Kidney capillary endothelial cell (primary cell): Measurements from ENCODE around the gene HSFX4.
"Not testable (repeated sequence)": the region's sequence is repeated elsewhere in the genome, so short reads cannot be mapped to it uniquely, and the experiment has no call there.

ENCODE experiments used
- DNase-seq: peaks from one replicate; pipeline ENCODE4 v3.0.0-alpha.2; 2018; ENCODE audit warnings: low spot score

The HSFX4 gene

DNA sequence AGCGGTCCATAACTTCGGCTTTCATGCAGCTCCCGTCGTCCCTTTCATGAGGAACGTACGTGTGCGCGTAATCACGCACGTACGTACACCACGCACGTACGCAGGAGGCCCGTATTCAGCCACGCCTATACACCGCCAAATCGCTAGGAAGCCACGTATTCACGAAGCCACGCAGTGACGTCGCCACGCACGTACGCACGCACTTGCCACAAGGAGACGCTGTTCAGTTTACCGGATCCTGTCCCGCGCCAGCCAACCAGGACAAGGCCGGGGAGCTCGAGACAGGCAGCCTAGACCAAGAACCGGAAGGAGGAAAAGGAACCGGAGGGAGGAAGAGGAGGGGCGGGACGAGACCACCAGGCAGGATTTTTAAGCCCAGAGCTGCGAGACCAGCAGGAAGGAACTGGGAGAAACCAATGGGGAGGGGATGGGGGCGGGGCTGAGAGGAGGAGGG, 9.1 kb downstream of the HSFX4 start, which contains the start of gene EOLA2:
Gene EOLA2 (minus strand): TSS at position 65 of the 454 bp plus-strand sequence. CDS start 4,617 bp downstream, outside the sequence.
- DNase-seq, result peak; percentile 78

DNA sequence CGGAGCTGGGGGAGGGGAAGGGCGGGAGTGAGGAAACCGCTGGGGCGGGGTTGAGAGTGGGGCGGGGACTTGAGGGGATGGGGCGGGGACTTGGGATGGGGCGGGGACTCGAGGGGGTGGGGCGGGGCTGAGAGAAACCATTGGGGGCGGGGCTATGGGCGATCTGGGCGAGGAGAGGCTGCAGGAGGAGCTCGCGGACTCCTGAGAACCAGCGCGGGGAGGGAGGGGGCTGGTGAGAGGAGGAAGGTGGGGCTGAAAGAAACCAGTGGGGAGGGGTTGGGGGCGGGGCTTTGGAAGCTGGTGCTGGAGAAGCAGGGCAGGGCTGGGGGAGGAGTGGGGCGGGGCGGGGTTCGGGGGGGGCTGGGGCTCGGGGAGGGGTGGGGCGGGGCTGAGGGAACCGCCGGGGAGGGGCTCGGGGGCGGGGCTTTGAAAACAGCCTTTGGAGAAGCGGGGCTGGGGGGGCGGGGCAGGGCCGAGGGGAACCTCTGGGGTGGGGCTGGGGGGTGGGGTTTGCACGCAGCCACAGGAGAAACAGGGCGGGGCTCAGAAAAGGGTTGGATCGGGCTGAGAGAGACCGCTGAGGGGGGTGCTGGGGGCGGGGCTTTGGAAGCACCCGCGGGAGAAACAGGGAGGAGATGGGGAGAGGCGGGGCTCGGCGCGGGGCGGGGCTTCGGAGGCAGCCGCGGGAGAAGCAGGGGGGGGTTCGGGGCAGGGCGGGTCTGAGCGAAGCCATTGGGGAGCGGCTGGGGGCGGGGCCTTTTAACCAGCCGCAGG, 9.7 kb downstream of the HSFX4 start:
- peak; percentile 76 for DNase-seq

DNA sequence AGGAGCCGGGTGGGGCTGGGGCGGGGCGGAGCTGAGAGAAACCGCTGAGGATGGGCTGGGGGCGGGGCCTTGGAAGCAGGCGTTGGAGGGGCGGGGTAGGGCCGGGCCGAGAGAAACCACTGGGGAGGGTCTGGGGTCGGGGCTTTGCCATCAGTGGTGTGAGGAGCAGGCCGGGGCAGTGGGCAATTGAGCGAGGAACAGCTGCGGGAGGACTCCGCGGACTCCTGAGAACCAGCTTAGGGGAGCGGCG, 10.2 kb downstream of the HSFX4 start:
- no peak for DNase-seq

DNA sequence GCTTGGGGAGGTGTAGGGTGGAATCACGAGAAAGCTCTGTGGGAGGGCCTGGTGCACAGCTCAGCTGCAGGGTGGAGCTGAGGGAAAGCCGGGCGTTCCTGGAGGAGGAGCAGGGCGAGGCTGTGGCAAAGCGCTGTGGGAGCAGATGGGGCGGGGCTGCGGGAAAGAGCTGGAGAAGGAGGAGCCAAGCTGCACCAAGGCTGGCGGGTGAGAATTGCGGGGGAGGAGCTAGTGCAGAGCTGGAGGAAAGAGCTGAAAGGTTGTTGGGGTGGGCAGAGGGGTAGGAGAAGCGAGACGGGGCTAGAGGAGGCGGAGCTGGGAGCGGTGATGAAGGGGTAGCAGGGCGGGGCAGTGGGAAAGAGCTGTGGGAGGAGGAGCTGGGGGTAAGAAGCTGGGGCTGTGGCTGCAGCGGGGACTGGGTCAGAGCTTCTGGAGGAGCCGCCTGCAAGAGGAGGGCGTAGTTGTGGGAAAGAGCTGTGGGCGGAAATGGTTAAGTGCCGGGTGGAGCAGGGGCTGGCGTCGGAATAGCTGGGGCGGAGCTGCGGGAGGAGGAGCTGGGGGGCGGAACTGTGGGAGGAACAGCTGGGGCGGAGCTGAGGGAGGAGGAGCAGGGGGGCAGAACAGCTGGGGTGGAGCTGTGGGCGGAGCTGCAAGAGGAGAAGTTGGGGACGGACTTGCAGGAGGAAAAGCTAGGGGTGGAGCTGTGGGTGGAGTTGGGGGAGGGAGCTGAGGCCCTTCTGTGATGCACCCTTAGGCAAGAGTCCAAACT, 10.7 kb downstream of the HSFX4 start:
- peak; percentile 86 for DNase-seq

DNA sequence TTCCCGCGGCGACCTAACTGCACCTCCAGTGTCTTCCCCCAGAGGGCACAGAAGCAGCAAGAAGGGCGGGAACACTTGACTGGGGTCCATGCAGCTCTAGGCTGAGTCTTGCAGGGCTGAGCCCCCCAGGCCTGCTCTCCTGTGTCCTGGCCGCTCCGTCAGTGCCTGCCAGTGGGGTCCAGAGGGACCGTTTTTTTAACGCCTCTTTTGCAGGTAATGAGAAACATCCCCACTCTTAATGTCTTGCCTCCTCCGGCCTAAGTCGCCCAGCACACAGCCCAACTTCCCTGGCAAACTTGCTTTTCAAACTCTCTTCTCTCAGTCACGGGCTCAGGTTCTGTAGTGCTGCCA, 11.3 kb downstream of the HSFX4 start:
- DNase-seq, result not testable (repeated sequence)

DNA sequence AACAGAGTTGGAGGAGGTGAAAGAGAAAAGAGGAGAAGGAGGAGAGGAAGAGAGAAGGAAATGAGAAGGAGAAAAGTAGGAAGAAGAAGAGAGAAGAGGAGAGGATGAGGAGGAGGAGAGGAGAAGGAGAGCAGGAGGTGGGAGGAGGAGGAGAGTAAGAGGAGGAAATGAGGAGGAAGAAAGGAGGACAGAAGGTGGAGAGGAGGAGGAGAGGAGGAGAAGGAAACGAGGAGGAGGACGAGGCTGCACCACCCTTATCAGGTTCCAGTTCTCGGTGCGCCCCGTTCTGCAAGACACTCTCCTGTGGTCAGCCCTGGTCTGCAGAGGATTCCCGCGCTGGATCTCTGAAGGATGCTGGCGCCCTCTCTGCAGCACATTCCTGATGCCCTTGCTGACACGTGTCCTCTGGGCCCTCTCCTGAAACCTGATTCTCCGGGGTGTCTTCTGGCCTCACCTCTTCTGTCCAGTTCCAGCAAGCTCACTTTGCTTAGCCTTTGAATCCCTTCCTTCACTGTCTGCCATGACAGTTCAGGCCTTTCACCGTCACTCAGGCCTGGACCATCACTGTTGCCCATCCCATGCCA, 15.8 kb downstream of the HSFX4 start:
- DNase-seq, result not testable (repeated sequence)

DNA sequence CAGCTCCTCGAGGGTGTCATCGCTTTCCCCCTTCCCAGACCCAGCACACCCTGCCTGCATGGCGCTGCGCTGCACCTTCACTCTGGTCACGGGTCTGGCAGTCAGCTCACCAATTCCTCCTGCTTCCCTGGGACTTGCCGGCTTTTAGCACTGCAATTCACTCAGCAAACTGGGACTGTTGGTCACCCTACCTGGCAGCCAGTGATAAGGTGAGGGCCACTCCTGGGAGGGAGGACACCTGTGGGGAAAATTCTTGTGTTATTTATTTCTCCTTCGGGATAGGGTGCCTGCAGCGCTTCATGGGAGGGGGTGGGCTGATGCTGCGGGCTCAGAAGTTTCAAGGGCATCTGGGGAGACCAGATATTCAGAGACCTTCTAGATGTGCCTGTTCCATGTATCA, 16.4 kb downstream of the HSFX4 start:
- not testable (repeated sequence) for DNase-seq

DNA sequence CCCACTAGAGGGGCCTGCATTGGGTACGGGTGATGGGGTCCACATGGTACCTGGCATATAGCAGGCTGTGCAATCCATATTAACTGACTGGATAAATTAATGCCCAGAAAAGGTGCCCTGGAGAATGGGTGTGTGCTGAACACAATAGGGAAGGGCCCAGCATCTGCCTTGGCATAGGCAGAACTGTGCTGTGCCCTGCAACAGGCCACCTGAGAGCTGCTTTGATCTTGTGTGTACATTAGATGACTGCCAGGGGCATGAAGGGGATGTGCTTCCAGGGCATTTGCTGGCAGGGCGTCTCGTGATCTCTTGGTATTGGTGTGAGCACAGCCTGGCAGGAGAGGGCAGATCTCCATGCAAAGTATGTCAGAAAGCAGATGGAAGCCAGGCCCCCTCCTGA, 17.6 kb downstream of the HSFX4 start:
- DNase-seq, result not testable (repeated sequence)

DNA sequence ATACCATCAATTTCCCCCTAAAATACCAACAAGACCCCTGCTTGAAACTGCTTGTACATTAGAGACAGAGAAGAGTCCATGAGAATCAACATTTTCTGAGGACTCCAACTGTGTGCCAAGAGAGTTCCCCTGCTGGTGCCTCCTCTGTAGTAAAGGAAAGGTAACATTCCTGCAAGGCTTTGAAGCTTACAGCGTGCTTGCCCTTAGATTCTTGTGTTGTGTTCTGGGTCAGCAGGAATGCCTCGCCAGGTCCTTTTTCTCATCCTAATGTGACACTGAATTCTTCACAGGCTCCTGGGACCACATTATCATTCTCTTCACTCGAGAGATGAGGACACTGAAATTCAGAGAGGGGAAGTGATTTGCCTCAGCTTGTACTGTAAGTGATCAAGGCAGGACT, 18.6 kb downstream of the HSFX4 start:
- DNase-seq, result no peak

DNA sequence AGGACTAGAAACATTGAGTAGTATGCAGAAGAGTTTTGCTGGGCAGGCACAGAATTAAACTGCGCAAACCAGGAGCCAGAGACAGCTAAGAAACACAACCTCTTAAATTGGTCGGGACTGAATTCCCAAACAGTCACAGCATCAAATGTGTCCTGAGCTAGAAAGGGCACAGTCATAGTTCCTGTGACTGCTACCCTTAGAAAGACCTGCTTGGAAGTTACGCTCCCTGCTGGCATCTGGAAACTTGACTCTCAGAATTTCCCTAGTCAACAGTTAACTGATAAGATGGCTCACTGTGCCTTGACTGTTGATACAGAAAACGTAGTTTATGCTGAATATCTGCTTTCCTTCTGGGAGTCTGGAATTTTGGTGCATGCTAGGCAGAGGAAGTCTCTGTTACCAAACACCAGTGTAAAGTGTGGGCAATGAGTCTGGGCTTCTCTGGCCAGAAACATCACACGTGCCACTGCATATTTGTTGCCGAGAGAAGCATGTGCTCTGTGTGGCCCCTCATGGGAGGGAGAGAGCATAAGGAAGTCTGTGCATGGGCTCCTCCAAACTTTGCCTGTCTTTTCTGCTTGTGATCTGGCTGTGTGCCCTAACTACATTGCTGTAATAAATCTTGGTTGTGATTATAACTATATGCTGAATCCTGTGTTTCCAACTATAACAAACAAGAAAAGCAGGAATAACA, 20.5 kb downstream of the HSFX4 start:
- no peak for DNase-seq

DNA sequence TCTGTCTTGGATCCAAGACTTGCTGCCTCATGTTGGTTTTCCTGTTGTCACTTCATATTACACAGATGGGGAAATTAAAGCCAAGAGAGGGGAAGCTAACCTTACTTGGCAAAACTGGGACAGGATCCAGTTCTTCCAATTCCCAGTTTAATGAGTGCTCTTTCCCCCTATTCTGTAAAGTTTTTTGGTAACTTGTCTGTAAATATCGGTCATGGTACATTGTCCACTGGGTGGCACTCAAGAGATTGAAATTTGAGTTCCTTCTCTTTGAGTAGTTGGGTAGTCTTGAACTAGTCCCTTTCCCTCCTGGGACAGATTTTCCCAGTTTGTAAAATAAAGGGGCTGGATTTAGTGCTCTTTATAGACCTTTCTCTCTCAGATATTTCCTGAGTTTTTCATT, 21.3 kb downstream of the HSFX4 start:
- peak; percentile 22 for DNase-seq

DNA sequence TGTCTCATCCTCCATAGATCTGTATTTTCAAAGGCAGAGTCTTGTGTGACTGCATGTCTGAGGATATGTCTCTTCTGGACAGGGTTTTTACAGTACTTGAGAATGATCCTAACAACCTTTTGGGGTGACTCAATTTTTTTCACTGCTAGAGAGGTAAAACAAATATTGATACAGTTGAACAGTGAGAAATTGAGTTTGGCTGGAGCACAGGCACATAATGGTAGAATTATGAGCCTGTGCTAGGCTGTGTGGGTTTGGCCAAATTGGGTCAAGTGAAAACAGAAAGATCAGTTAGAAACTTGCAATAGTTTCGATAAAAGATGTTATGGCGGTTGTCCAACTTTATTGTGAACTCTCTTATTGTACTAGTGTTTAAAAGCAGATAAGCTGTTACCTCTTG, 32.2 kb downstream of the HSFX4 start:
- no peak for DNase-seq

DNA sequence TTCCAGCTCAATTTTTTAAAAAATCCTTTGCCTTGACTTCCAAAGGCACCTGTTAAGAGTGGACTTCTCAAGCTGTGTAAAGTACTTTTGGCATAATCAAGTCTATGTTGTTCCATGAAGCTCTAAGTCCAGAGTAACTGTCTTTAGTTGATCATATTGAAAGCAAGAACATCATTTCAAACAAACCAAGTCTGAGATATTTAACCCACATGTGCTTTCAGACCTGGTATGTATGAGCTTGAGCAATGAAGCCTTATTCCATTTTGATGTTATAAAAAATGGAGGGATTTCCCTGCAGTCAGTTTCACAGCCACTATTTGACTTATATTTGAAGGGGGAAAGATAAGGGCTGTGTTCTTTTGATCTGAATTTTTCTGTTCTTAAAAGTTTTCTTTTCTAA, 32.6 kb downstream of the HSFX4 start:
- DNase-seq, result no peak

DNA sequence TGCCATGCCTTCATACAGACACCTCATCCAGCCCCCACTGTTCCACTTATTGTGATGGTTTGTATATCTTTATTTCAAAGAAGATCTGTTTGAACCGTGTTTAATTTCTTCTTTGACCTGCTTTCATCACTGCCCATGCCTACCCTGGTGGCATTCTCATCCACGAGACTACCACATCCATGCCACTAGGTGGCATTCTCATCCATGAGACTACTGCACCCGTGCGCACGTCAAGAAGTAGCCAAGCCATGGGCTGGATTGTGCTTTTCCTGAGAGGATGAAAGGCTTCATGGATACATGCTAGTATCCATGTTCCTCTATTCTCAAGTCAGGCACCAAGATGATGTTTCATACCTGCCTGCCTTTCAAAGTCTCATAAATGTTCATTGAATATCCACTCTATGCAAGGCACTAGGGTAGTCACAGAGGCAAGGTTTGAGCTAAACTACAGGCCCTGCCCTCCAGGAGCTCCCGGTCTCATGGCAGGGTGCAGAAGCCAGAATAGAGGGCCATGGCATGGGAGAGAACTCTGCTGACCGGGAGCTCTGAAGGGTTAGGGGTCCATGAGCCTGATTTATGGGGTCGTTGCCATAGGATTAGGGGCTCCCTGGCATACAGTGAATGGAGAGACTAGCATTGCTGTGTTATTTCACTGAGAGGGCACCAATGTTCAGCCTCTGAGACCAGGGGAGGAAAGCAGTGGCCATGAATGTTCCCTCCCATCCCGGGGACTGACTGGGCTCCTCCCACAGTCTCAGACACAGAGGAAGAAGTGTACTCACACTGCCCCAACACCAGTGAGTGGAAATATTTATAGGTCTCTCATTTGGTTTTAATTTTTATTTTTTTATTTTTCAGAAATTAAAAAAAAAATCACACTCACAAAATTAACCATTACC, 33.7 kb downstream of the HSFX4 start:
- DNase-seq, result peak; percentile 70

DNA sequence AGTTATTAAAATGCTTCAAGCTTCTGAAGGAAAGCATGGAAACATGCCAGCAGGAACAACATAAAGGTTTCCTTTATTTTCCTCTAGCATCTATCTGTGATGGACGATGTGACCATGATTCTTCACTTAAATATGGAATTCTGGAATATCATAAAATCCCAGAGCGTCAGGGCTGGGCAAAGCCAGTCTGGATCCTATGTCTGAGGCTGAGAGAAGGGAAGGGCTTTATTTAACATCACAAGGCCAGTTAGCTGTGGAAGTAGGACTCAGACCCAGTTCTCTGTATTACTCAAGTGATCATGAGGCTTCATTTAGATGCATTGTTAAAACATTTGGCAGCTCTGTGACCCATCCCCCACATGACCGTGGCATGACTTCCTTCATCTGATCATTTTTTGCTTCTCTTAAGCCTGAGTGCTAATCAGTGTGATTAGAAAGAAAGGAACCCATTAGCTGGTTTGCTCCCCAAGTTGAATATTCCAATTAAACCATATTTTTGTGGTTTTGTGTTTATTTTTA, 49.8 kb downstream of the HSFX4 start:
- no peak for DNase-seq
